Body of pancreas (tissue), 4 donors: ENCODE results near the gene GRHPR. TPM values are rescaled to one million over a fixed set of nuclear protein-coding genes. Genes with fewer than 3 reads are reported as not detected.
"Not testable (repeated sequence)": the region's sequence is repeated elsewhere in the genome, so short reads cannot be mapped to it uniquely, and the experiment has no call there.

Source experiments
- ATAC-seq: fragments of 150-250 bp; one replicate; pipeline ENCODE4 v1.9.1; 2016
- DNase-seq, 4 donors: peaks; one replicate each; pipeline ENCODE4 v3.0.0-alpha.2; 2019
- H3K27ac ChIP-seq, 4 donors: fragments of 200-600 bp; sonication (generic); 1 replicate in 3 of 4; 2 replicates in 1 of 4; pipeline versions ENCODE4 v1.5.1 to v1.6.1; 2016 to 2019; ENCODE audit warnings: mild to moderate bottlenecking in 1 of 4, mixed read lengths in 1 of 4, moderate library complexity in 1 of 4
- H3K27me3 ChIP-seq, 2 donors: fragments of 200-600 bp; sonication (generic); one replicate each; pipeline ENCODE4 v1.6.0; 2016; ENCODE audit warnings: mild to moderate bottlenecking in 1 of 2
- H3K36me3 ChIP-seq, 2 donors: fragments of 200-600 bp; sonication (generic); replicated peaks in 1 of 2; 2 replicates each; pipeline ENCODE4 v1.5.1; 2016; ENCODE audit warnings: low read depth in 2 of 2; ENCODE audit not compliant: insufficient read depth in 1 of 2
- H3K4me1 ChIP-seq: fragments of 200-600 bp; sonication (generic); one replicate; pipeline ENCODE4 v1.6.0; 2016
- H3K4me3 ChIP-seq, 2 donors: fragments of 200-600 bp; sonication (generic); 1 replicate in 1 of 2; 2 replicates in 1 of 2; pipeline ENCODE4 v1.5.1; 2016 to 2019
- H3K9me3 ChIP-seq, 3 donors: fragments of 200-600 bp; sonication (generic); 1 replicate in 2 of 3; 2 replicates in 1 of 3; pipeline ENCODE4 v1.5.1; 2016
- POLR2A ChIP-seq, 3 donors: fragments of 450-650 bp; IDR thresholded peaks; one replicate each; pipeline ENCODE4 v1.6.1; 2016; ENCODE audit warnings: antibody characterized with exemption in 3 of 3, mild to moderate bottlenecking in 2 of 3
- WGBS, 2 donors: methylation state at CpG; one replicate each; pipeline ENCODE4 v1.1.5; 2017; 5-methylcytosine and 5-hydroxymethylcytosine counted together
- intact Hi-C: fragments of 100-400 bp; cut with DNase I; formaldehyde crosslinking; loops from one replicate; pipeline ENCODE4 v1.15.1; 2023
- total RNA-seq, 2 donors: library from RNA; depleted of rRNA; stranded (reverse); fragments of >200 nt; gene quantifications; one replicate each; pipeline ENCODE4 v1.1.0, GENCODE V29; 2016
- TF ChIP-seq, protein P1 (sequence below), 7 experiments: fragments of 450-650 bp in 4 of 7; fragments of 200-600 bp in 3 of 7; sonication (generic) in 3 of 7; IDR thresholded peaks; one replicate each; pipeline ENCODE4 v1.5.1; 2016 to 2019; ENCODE audit warnings: antibody characterized with exemption in 7 of 7

Gene GRHPR
- total RNA-seq, 2 donors from 2014 or later, result 61.0 to 95.3 TPM

DNA sequence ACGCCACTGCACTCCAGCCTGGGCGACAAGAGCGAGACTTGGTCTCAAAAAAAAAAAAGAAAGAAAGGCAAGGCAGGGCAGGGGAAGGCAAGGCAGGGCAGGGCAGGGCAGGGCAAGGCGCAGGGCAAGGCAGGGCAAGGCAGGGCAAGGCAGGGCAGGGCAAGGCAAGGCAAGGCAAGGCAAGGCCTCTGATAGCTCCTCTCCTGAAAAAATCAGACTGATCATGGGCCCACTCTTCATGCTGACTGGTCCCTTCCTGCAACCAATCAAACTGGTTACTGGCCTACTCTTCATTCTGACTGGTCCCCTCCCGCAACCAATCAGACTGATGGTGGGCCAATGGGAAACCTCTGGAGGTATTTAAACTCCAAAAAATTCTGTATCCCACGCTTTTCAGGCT, 46.1 kb downstream of the GRHPR start:
- TF ChIP-seq, protein P1, sequence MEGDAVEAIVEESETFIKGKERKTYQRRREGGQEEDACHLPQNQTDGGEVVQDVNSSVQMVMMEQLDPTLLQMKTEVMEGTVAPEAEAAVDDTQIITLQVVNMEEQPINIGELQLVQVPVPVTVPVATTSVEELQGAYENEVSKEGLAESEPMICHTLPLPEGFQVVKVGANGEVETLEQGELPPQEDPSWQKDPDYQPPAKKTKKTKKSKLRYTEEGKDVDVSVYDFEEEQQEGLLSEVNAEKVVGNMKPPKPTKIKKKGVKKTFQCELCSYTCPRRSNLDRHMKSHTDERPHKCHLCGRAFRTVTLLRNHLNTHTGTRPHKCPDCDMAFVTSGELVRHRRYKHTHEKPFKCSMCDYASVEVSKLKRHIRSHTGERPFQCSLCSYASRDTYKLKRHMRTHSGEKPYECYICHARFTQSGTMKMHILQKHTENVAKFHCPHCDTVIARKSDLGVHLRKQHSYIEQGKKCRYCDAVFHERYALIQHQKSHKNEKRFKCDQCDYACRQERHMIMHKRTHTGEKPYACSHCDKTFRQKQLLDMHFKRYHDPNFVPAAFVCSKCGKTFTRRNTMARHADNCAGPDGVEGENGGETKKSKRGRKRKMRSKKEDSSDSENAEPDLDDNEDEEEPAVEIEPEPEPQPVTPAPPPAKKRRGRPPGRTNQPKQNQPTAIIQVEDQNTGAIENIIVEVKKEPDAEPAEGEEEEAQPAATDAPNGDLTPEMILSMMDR (IDR thresholded peaks at IDR 0.05), result no peak
- TF ChIP-seq POLR2A (IDR thresholded peaks at IDR 0.05), result no peak
- 94 to 95% methylated on average over 6 of the region's 6 CpGs for WGBS, 2 donors

DNA sequence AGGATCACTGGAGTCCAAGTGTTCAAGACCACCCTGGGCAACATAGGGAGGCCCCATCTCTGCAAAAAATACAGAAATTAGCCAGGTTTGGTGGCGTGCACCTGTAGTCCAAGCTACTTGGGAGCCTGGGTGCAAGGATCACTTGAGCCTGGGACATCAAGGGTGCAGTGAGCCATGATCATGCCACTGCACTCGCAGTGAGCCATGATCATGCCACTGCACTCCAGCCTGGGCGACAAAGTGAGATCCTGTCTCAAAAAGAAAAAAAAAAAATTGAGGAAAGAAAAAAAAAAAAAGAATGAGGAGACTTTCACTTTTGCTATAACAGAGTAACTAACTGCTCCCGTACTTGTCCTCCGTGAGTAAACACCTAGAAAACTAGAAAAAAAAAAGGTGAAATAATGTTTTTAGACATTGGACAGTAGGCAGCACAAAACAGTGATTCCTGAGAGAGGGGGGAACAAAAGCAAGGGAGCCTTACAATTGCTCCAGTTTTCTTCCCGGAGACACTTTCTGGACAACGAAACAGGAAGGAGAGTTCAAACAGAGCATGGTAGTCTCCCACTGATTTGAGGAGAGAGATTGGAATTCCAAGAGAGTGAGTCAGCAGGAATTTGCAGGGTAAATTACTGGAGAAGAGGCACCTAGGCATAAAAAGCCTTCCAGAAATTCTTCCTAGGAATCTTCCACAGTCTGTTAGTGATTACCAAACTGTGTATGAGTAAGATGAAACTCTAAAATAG, 49.6 kb downstream of the GRHPR start:
- Histone ChIP-seq H3K4me3 (no peak overlapping the region), H3K36me3 (no peaks in the 10 kb centered on the region), H3K9me3 (no peaks in the 10 kb centered on the region), H3K4me1 (peaks cover 10% of the 10 kb centered on the region), H3K27me3 (no peaks in the 10 kb centered on the region), H3K27ac (peak overlapping the region in 3 of 4 donors; percentile 69 to 80 (median 76))
- TF ChIP-seq, protein P1 (IDR thresholded peaks at IDR 0.05), result no peak
- TF ChIP-seq POLR2A (IDR thresholded peaks at IDR 0.05), result peak in 1 of 3 donors; percentile 24
- 13% methylated on average over 7 of the region's 7 CpGs for WGBS, 2 donors
- intact Hi-C loops, result no loop called here
- DNase-seq (no peak), ATAC-seq (peak; percentile 84)

More for the DNA sequence above, 46.1 kb downstream of the GRHPR start:
- Histone ChIP-seq H3K4me1 (peaks cover 18% of the 10 kb centered on the region), H3K36me3 (no peaks in the 10 kb centered on the region), H3K27me3 (no peaks in the 10 kb centered on the region), H3K27ac (no peak overlapping the region), H3K9me3 (no peaks in the 10 kb centered on the region), H3K4me3 (no peak overlapping the region)
- ATAC-seq (no peak), DNase-seq (no peak)
- intact Hi-C loops, result no loop called here

DNA sequence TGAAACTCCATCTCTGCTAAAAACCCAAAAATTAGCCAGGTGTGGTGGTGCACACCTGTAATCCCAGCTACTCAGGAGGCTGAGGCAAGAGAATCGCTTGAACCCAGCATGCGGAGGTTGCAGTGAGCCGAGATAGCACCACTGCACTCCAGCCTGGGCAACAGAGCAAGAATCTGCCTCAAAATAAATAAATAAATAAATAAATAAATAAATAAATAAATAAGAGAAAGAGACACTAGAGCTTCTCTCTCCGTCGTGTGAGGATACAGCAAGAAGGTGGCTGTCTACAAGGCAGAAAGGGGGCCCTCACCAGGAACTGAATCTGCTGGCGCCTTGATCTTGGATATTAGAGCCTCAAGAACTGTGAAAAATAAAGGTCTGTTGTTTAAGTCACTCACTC, 51.5 kb downstream of the GRHPR start:
- H3K9me3 ChIP-seq, H3K4me1 ChIP-seq, intact Hi-C loops, ATAC-seq, H3K36me3 ChIP-seq, H3K27me3 ChIP-seq, DNase-seq, H3K4me3 ChIP-seq, H3K27ac ChIP-seq: not testable (repeated sequence)
- WGBS, 2 donors, result 60 to 63% methylated on average over 6 of the region's 6 CpGs

DNA sequence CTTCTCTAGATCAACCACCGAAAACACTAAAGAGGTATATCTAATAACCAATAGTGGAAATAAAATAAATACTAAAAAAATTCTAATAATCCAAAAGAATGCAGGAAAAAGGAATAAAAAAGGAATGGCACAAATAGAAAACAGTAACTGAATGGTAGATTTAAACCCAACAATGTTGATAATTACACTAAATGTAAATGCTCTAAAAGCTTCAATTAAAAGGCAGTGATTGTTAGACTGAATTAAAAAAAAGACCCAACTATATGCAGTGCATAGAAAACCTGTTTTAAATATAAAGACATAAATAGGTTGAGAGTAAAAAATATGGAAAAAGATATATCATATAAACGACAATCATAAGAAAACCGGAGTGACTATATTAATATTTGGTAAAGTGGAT, 51.9 kb downstream of the GRHPR start:
- H3K4me3 ChIP-seq, result no peak overlapping the region
- intact Hi-C loops, result no loop called here
- no peak for TF ChIP-seq POLR2A (IDR thresholded peaks at IDR 0.05)
- TF ChIP-seq, protein P1 (IDR thresholded peaks at IDR 0.05), result no peak
- no peak overlapping the region for H3K27ac ChIP-seq
- no peaks in the 10 kb centered on the region for H3K9me3 ChIP-seq
- H3K36me3 ChIP-seq, result no peaks in the 10 kb centered on the region
- ATAC-seq (no peak), DNase-seq (no peak)
- H3K4me1 ChIP-seq, result peaks cover 10% of the 10 kb centered on the region
- 75 to 83% methylated on average over 3 of the region's 3 CpGs for WGBS, 2 donors
- H3K27me3 ChIP-seq, result no peaks in the 10 kb centered on the region

DNA sequence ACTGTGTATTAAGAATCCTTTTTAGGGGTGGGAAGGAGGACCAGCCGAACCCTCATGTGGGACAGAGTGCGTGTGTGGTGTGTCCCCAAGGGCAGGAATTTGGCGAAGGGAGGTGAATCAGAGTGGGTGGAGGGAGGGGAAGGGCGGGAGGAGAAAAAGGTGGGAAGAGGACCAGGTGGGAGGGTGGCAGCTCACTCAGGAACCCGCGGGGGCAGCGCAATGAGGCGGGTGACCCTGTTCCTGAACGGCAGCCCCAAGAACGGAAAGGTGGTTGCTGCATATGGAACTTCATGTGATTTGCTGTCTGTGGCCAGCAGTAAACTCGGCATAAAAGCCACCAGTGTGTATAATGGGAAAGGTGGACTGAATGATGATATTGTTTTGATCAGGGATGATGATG, 54.4 kb downstream of the GRHPR start:
- intact Hi-C loops, result no loop called here
- Histone ChIP-seq H3K36me3 (no peaks in the 10 kb centered on the region), H3K27ac (no peak overlapping the region), H3K4me3 (no peak overlapping the region), H3K4me1 (peaks cover 8% of the 10 kb centered on the region), H3K27me3 (no peaks in the 10 kb centered on the region), H3K9me3 (no peaks in the 10 kb centered on the region)
- 31 to 33% methylated on average over 11 of the region's 11 CpGs for WGBS, 2 donors
- ATAC-seq (no peak), DNase-seq (peak in 1 of 4 donors; percentile 39)
- TF ChIP-seq POLR2A (IDR thresholded peaks at IDR 0.05), result no peak
- TF ChIP-seq, protein P1 (IDR thresholded peaks at IDR 0.05), result no peak

DNA sequence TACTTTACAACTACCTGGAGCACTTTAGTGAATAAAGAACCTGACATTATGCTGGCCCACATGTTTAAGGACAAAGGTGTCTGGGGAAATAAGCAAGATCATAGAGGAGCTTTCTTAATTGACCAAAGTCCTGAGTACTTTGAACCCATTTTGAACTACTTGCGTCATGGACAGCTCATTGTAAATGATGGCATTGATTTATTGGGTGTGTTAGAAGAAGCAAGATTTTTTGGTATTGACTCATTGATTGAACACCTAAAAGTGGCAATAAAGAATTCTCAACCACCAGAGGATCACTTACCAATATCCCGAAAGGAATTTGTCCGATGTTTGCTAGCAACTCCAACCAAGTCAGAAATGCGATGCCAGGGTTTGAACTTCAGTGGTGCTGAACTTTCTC, 54.9 kb downstream of the GRHPR start:
- H3K36me3 ChIP-seq, H3K9me3 ChIP-seq, DNase-seq, H3K27ac ChIP-seq, H3K4me1 ChIP-seq, intact Hi-C loops, ATAC-seq, H3K4me3 ChIP-seq, H3K27me3 ChIP-seq: not testable (repeated sequence)
- 79 to 84% methylated on average over 4 of the region's 4 CpGs for WGBS, 2 donors

DNA sequence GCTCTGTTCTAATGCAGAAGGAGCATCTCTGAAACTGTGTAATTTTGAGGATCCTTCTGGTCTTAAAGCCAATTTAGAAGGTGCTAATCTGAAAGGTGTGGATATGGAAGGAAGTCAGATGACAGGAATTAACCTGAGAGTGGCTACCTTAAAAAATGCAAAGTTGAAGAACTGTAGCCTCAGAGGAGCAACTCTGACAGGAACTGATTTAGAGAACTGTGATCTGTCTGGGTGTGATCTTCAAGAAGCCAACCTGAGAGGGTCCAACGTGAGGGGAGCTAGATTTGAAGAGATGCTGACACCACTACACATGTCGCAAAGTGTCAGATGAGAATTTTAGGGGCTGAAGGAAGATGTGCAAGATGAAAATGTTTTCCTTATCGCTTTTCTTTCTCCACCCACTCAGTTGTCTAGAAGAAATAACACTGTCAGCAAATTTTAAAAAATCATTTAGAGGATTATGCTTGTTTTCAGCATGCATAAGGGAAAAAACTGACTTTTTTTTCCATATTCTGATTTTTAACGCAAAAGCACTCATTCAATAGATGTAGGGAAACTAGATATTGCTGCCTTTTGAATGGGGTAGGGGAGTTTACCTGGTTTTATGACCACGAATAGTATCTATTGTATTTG, 55.6 kb downstream of the GRHPR start:
- H3K27ac ChIP-seq, H3K4me3 ChIP-seq, H3K9me3 ChIP-seq, H3K36me3 ChIP-seq, intact Hi-C loops, DNase-seq, H3K27me3 ChIP-seq, ATAC-seq, H3K4me1 ChIP-seq: not testable (repeated sequence)
- WGBS, 2 donors, result 60 to 65% methylated on average over 5 of the region's 5 CpGs
